ENCODE measurements around the gene BCL2L15.

GRCh38 chr1:113917400-113918082, 30.2 kb upstream of the BCL2L15 start:
- TF ChIP-seq, protein P1, sequence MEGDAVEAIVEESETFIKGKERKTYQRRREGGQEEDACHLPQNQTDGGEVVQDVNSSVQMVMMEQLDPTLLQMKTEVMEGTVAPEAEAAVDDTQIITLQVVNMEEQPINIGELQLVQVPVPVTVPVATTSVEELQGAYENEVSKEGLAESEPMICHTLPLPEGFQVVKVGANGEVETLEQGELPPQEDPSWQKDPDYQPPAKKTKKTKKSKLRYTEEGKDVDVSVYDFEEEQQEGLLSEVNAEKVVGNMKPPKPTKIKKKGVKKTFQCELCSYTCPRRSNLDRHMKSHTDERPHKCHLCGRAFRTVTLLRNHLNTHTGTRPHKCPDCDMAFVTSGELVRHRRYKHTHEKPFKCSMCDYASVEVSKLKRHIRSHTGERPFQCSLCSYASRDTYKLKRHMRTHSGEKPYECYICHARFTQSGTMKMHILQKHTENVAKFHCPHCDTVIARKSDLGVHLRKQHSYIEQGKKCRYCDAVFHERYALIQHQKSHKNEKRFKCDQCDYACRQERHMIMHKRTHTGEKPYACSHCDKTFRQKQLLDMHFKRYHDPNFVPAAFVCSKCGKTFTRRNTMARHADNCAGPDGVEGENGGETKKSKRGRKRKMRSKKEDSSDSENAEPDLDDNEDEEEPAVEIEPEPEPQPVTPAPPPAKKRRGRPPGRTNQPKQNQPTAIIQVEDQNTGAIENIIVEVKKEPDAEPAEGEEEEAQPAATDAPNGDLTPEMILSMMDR (conservative IDR thresholded peaks at IDR 0.05; ENCODE audit: low read depth, low read length) = no peak
- TF ChIP-seq EZH2 (IDR thresholded peaks at IDR 0.05; ENCODE audit: borderline replicate concordance, low read depth, low read length, poor library complexity, severe bottlenecking) = no peak

All from A673 (cell line).